Measurements from ENCODE around the gene ADAM8.

DNA sequence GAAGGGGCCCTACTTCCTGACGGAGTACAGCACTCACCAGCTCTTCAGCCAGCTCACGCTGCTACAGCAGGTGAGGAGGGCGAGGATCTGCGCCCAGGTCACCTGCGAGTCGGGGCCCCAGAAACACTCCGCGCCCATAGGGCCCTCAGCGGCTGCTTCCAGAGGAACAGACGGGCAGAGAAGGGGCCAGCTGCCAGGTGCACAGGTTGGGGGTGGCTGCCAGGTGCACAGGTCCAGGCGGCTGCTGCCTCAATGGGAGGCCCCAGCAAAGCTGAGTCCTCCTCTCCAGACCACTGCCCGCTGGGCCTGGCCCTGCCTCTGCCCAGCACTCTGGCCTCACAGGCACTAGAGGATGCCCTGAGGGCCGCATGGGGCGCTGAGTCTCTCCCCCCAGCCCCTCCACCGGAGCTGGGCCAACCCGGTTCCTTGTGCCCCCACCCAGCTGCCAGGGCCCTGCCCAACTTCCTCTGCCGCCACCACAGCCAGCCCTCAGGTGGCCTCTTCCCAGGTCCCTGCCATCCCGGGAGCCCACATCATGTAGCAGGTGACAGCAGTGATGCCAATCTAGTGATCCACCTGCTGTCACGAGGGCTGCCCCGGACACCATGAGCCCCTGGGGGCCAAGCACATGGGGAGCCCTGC is 63.7 kb downstream of the ADAM8 start:
- TF ChIP-seq CTCF (conservative IDR thresholded peaks at IDR 0.05; ENCODE audit: low read length) = no peak
- no peak for TF ChIP-seq EZH2phosphoT487 (IDR thresholded peaks at IDR 0.05; ENCODE audit: borderline replicate concordance, low read depth, low read length)

Data from OCI-LY7 (cell line).